Type B pancreatic cell (in vitro differentiated cells): ENCODE measurements around the gene ICAM3. TPM values are rescaled to one million over a fixed set of nuclear protein-coding genes. Genes with fewer than 3 reads are reported as not detected.
"Not testable (repeated sequence)": the region's sequence is repeated elsewhere in the genome, so short reads cannot be mapped to it uniquely, and the experiment has no call there.

Experiments used
- DNase-seq: peaks from one replicate; pipeline ENCODE4 v3.0.0; 2021; ENCODE audit warnings: mixed read lengths; ENCODE audit not compliant: unreplicated experiment; ENCODE audit errors: extremely low spot score
- H3K27ac Mint-ChIP-seq: 2 replicates; pipeline ENCODE4 v1.8.0; 2021; ENCODE audit warnings: mild to moderate bottlenecking, mixed read lengths
- H3K27me3 Mint-ChIP-seq: 2 replicates; pipeline ENCODE4 v1.8.0; 2021; ENCODE audit warnings: mixed read lengths
- H3K36me3 Mint-ChIP-seq: 2 replicates; pipeline ENCODE4 v1.8.0; 2021; ENCODE audit warnings: mixed read lengths
- H3K4me1 Mint-ChIP-seq: one replicate; pipeline ENCODE4 v1.8.0; 2021; ENCODE audit warnings: mixed read lengths; ENCODE audit not compliant: unreplicated experiment
- H3K4me3 Mint-ChIP-seq: 2 replicates; pipeline ENCODE4 v1.8.0; 2021; ENCODE audit warnings: mild to moderate bottlenecking, mixed read lengths
- H3K9me3 Mint-ChIP-seq: 2 replicates; pipeline ENCODE4 v1.8.0; 2021; ENCODE audit warnings: mixed read lengths
- total RNA-seq: library from RNA; stranded (reverse); gene quantifications from 2 replicates; pipeline ENCODE4 v1.2.1, GENCODE V29; 2021; ENCODE audit warnings: low replicate concordance
- TF ChIP-seq, protein P1 (sequence below): fragments of 200-600 bp; sonication (generic); conservative IDR thresholded peaks from 2 replicates; pipeline ENCODE4 v1.5.0; 2021; ENCODE audit warnings: antibody characterized with exemption, mild to moderate bottlenecking

The ICAM3 gene
- total RNA-seq, 1 donor from 2014 or later = 8.2 TPM

DNA sequence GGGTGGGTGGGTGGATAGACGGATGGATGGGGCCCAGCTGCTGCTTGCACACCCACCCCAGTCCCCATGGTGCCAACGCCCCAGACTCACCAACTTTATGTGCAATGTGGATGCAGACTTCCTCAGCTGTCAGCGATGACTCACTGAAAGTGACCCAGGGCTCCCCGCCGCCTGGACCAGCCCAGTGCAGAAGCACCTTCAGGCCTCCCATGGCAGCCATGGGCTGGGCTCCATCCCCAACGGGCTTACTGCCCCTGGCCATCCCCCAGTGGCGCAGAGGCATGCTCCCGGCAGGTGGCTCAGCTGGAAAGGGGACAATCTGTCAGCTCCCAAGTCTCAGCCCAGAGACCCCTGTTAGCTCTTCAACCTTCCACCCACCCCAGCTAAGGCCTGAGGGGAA lies 38.7 kb upstream of the ICAM3 start:
- Mint-ChIP-seq H3K36me3 (peaks cover 11% of the 10 kb centered on the region), H3K27ac (no peak overlapping the region), H3K27me3 (no peaks in the 10 kb centered on the region), H3K4me3 (no peak overlapping the region), H3K9me3 (no peaks in the 10 kb centered on the region), H3K4me1 (peaks cover 16% of the 10 kb centered on the region)
- TF ChIP-seq, protein P1, sequence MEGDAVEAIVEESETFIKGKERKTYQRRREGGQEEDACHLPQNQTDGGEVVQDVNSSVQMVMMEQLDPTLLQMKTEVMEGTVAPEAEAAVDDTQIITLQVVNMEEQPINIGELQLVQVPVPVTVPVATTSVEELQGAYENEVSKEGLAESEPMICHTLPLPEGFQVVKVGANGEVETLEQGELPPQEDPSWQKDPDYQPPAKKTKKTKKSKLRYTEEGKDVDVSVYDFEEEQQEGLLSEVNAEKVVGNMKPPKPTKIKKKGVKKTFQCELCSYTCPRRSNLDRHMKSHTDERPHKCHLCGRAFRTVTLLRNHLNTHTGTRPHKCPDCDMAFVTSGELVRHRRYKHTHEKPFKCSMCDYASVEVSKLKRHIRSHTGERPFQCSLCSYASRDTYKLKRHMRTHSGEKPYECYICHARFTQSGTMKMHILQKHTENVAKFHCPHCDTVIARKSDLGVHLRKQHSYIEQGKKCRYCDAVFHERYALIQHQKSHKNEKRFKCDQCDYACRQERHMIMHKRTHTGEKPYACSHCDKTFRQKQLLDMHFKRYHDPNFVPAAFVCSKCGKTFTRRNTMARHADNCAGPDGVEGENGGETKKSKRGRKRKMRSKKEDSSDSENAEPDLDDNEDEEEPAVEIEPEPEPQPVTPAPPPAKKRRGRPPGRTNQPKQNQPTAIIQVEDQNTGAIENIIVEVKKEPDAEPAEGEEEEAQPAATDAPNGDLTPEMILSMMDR = no peak
- DNase-seq = no peak

GRCh38 chr19:10377140-10377640 lies 37.8 kb upstream of the ICAM3 start:
- H3K9me3 Mint-ChIP-seq, H3K4me3 Mint-ChIP-seq, H3K27ac Mint-ChIP-seq, H3K27me3 Mint-ChIP-seq, DNase-seq: not testable (repeated sequence)
- peaks cover 16% of the 10 kb centered on the region for H3K4me1 Mint-ChIP-seq
- H3K36me3 Mint-ChIP-seq = peaks cover 11% of the 10 kb centered on the region

DNA sequence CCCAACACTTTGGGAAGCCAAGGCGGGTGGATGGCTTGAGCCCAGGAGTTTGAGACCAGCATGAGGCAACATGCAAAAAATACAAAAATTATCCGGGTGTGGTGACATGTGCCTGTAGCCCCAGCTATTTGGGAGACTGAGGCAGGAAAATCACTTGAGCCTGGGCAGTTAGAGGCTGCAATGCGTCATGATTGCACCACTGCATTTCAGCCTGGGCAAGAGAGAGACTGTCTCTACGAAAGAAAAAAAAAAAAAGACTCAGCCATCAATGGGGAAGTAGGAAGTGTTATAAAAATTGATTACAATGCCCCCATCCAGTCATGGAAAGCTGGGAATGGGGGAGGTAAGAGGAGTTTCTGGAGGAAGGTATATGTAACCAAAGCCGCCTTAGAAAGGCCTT lies 35.5 kb upstream of the ICAM3 start:
- H3K36me3 Mint-ChIP-seq = peaks cover 11% of the 10 kb centered on the region
- H3K27me3 Mint-ChIP-seq = no peaks in the 10 kb centered on the region
- TF ChIP-seq, protein P1 = no peak
- no peak for DNase-seq
- no peak overlapping the region for H3K27ac Mint-ChIP-seq
- H3K4me1 Mint-ChIP-seq = peaks cover 5% of the 10 kb centered on the region
- H3K4me3 Mint-ChIP-seq = no peak overlapping the region
- H3K9me3 Mint-ChIP-seq = no peaks in the 10 kb centered on the region

DNA sequence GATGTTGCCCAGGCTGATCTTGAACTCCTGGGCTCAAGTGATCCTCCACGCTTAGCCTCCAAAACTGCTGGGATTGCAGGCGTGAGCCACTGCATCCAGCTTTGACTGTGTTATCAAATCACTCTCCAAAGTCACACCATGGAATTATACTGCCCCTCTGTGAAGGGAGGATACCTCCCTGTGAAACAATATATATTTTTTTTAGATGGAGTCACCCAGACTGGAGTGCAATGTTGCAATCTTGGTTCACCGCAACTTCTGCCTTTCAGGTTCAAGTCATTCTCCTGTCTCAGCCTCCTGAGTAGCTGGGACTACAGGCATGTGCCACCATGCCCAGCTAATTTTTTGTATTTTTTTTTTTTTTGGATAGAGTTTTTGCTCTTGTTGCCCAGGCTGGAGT lies 33.3 kb upstream of the ICAM3 start:
- H3K4me3 Mint-ChIP-seq = no peak overlapping the region
- H3K9me3 Mint-ChIP-seq = no peaks in the 10 kb centered on the region
- TF ChIP-seq, protein P1 = no peak
- H3K36me3 Mint-ChIP-seq = peaks cover 15% of the 10 kb centered on the region
- no peak overlapping the region for H3K27ac Mint-ChIP-seq
- no peaks in the 10 kb centered on the region for H3K4me1 Mint-ChIP-seq
- DNase-seq = no peak
- H3K27me3 Mint-ChIP-seq = no peaks in the 10 kb centered on the region

GRCh38 chr19:10368101-10368803 lies 28.8 kb upstream of the ICAM3 start:
- H3K36me3 Mint-ChIP-seq = peaks cover 15% of the 10 kb centered on the region

GRCh38 chr19:10366950-10367512 lies 27.6 kb upstream of the ICAM3 start:
- H3K9me3 Mint-ChIP-seq, H3K4me3 Mint-ChIP-seq, DNase-seq, H3K27me3 Mint-ChIP-seq, H3K27ac Mint-ChIP-seq, H3K4me1 Mint-ChIP-seq: not testable (repeated sequence)
- peaks cover 16% of the 10 kb centered on the region for H3K36me3 Mint-ChIP-seq

More at GRCh38 chr19:10368101-10368803, 28.8 kb upstream of the ICAM3 start:
- Mint-ChIP-seq H3K27ac (no peak overlapping the region), H3K27me3 (no peaks in the 10 kb centered on the region), H3K4me3 (no peak overlapping the region), H3K9me3 (no peaks in the 10 kb centered on the region), H3K4me1 (no peaks in the 10 kb centered on the region)
- TF ChIP-seq, protein P1 = no peak
- no peak for DNase-seq
